Measurements from ENCODE around the gene CCDC150. TPM values are rescaled to one million over a fixed set of nuclear protein-coding genes. Genes with fewer than 3 reads are reported as not detected.

The CCDC150 gene
- total RNA-seq, 1 donor: 5.8 TPM

- H3K4me3 ChIP-seq (ENCODE audit: insufficient read depth, low read length): no peak overlapping the region
Observed at GRCh38 chr2:196737046-196737445, 97.5 kb downstream of the CCDC150 start.

GRCh38 chr2:196739031-196739430, 99.5 kb downstream of the CCDC150 start:
- Histone ChIP-seq H4K20me1 (ENCODE audit: insufficient read depth, low read length) (no peaks in the 10 kb centered on the region), H3K4me3 (ENCODE audit: insufficient read depth, low read length) (no peak overlapping the region), H3K27ac (ENCODE audit: low read depth, low read length) (no peak overlapping the region), H3K9me3 (ENCODE audit: low read depth, low read length) (no peaks in the 10 kb centered on the region), H3K79me2 (ENCODE audit: insufficient read depth, low read length) (no peaks in the 10 kb centered on the region), H2AFZ (ENCODE audit: low read length) (no peak overlapping the region), H3K4me2 (ENCODE audit: insufficient read depth, low read length) (no peak overlapping the region), H3K36me3 (ENCODE audit: insufficient read depth, low read length) (no peaks in the 10 kb centered on the region), H3K27me3 (ENCODE audit: insufficient read depth, low read length) (no peaks in the 10 kb centered on the region), H3K4me1 (ENCODE audit: insufficient read depth, low read length) (no peaks in the 10 kb centered on the region)
- TF ChIP-seq CTCF (IDR thresholded peaks at IDR 0.05; ENCODE audit: extremely low read depth, low read depth, low read length): no peak
- no peak for DNase-seq (ENCODE audit: insufficient read length, low spot score, missing footprints)

More at GRCh38 chr2:196737046-196737445, 97.5 kb downstream of the CCDC150 start:
- Histone ChIP-seq H3K4me2 (ENCODE audit: insufficient read depth, low read length) (no peak overlapping the region), H2AFZ (ENCODE audit: low read length) (no peak overlapping the region), H3K27me3 (ENCODE audit: insufficient read depth, low read length) (no peaks in the 10 kb centered on the region), H3K36me3 (ENCODE audit: insufficient read depth, low read length) (no peaks in the 10 kb centered on the region), H3K27ac (ENCODE audit: low read depth, low read length) (no peak overlapping the region), H3K9me3 (ENCODE audit: low read depth, low read length) (no peaks in the 10 kb centered on the region), H3K4me1 (ENCODE audit: insufficient read depth, low read length) (no peaks in the 10 kb centered on the region), H3K79me2 (ENCODE audit: insufficient read depth, low read length) (no peaks in the 10 kb centered on the region), H4K20me1 (ENCODE audit: insufficient read depth, low read length) (no peaks in the 10 kb centered on the region)
- DNase-seq (ENCODE audit: insufficient read length, low spot score, missing footprints): no peak
- TF ChIP-seq CTCF (IDR thresholded peaks at IDR 0.05; ENCODE audit: extremely low read depth, low read depth, low read length): no peak

- H3K4me1 ChIP-seq (ENCODE audit: insufficient read depth, low read length): no peaks in the 10 kb centered on the region
- H3K36me3 ChIP-seq (ENCODE audit: insufficient read depth, low read length): no peaks in the 10 kb centered on the region
- H3K4me2 ChIP-seq (ENCODE audit: insufficient read depth, low read length): no peak overlapping the region
- H3K27me3 ChIP-seq (ENCODE audit: insufficient read depth, low read length): no peaks in the 10 kb centered on the region
- H3K27ac ChIP-seq (ENCODE audit: low read depth, low read length): no peak overlapping the region
- H3K9me3 ChIP-seq (ENCODE audit: low read depth, low read length): no peaks in the 10 kb centered on the region
- DNase-seq (ENCODE audit: insufficient read length, low spot score, missing footprints): no peak
- TF ChIP-seq CTCF (IDR thresholded peaks at IDR 0.05; ENCODE audit: extremely low read depth, low read depth, low read length): no peak
- H4K20me1 ChIP-seq (ENCODE audit: insufficient read depth, low read length): no peaks in the 10 kb centered on the region
- no peak overlapping the region for H3K4me3 ChIP-seq (ENCODE audit: insufficient read depth, low read length)
- H3K79me2 ChIP-seq (ENCODE audit: insufficient read depth, low read length): no peaks in the 10 kb centered on the region
- H2AFZ ChIP-seq (ENCODE audit: low read length): no peak overlapping the region
Observed at GRCh38 chr2:196742216-196742615, 102.7 kb downstream of the CCDC150 start.

- no peak overlapping the region for H3K4me3 ChIP-seq (ENCODE audit: insufficient read depth, low read length)
- H3K27ac ChIP-seq (ENCODE audit: low read depth, low read length): no peak overlapping the region
- no peak for TF ChIP-seq CTCF (IDR thresholded peaks at IDR 0.05; ENCODE audit: extremely low read depth, low read depth, low read length)
- no peaks in the 10 kb centered on the region for H3K79me2 ChIP-seq (ENCODE audit: insufficient read depth, low read length)
- H3K4me1 ChIP-seq (ENCODE audit: insufficient read depth, low read length): no peaks in the 10 kb centered on the region
- no peaks in the 10 kb centered on the region for H3K36me3 ChIP-seq (ENCODE audit: insufficient read depth, low read length)
- no peak overlapping the region for H2AFZ ChIP-seq (ENCODE audit: low read length)
- H3K27me3 ChIP-seq (ENCODE audit: insufficient read depth, low read length): no peaks in the 10 kb centered on the region
- no peak for DNase-seq (ENCODE audit: insufficient read length, low spot score, missing footprints)
- H4K20me1 ChIP-seq (ENCODE audit: insufficient read depth, low read length): no peaks in the 10 kb centered on the region
- no peaks in the 10 kb centered on the region for H3K9me3 ChIP-seq (ENCODE audit: low read depth, low read length)
- H3K4me2 ChIP-seq (ENCODE audit: insufficient read depth, low read length): no peak overlapping the region
Observed at GRCh38 chr2:196742685-196743084, 103.2 kb downstream of the CCDC150 start.

Measured in osteoblast (primary cell).